ENCODE data around the gene HOTAIR.

Gene HOTAIR

DNA sequence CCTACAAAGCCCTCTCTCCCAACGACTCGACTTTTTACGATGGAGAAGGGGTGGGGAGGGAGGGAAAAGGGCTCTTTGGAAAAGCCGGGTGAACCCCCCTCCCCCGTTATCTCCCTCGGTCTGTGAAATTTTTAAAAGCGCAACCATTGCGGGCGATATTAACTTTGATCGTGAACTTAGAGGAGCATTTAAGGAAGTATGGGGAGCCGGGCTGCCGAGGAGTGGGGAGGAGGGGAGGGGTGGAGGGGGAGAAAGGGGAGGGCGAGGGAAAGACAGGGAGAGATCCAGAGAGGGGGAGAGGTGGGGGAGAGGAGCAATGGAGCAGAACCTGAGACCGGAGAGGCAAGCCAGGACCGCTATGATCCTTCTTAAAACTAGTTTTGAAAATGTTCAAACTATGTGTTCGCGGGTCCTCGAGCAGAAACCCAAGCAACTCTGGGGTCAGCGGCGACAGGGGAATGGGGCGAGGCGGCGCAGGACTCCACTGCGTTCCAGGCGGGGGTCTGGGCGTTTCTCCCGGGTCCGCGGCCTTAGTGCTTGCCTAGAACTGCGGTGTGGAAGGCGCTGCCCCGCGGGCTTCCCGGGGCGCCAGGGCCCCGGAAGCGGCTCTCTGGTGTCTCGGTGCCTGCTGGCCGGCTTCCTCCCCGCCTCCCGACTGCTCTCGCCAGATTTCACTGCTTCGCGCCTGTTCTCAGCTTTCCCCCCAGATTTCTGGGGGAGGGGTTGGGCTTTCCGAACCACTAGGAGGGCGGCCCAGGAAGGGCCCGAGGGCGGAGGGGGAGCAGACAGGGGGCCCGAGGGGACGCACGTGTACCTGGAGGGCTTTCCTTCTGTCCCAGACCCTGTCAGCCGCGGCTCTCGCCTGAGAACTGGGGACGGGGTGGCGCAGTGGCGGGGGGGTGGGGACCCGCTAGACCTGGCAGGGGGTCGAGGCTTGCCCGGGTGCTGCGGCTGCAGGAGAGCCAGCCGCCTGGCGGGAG, at the start of gene HOTAIR:
Gene HOTAIR (minus strand): TSS at position 871 of the 980 bp plus-strand sequence.
- DNase-seq = no peak

DNA sequence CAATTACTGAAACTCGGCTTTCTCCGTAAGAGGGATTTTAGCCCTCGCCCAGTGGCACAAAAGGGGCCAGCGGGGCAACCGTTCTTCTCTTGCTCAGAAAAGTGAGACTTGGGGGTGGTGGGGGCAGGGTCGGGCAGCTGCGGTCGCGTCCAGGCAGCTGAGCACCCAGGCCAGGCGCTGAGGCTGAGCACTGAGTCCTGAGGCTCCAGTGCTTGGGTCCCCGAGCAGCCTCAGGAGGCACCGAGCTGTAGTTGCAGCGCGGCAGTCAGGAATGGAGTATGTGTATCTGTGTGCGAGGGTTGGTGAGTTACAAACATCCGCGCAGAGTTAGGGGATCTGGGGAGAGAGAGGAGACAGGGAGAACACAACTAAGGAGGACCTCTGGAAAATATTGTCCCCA, 49.4 kb upstream of the HOTAIR start:
- DNase-seq = no peak

DNA sequence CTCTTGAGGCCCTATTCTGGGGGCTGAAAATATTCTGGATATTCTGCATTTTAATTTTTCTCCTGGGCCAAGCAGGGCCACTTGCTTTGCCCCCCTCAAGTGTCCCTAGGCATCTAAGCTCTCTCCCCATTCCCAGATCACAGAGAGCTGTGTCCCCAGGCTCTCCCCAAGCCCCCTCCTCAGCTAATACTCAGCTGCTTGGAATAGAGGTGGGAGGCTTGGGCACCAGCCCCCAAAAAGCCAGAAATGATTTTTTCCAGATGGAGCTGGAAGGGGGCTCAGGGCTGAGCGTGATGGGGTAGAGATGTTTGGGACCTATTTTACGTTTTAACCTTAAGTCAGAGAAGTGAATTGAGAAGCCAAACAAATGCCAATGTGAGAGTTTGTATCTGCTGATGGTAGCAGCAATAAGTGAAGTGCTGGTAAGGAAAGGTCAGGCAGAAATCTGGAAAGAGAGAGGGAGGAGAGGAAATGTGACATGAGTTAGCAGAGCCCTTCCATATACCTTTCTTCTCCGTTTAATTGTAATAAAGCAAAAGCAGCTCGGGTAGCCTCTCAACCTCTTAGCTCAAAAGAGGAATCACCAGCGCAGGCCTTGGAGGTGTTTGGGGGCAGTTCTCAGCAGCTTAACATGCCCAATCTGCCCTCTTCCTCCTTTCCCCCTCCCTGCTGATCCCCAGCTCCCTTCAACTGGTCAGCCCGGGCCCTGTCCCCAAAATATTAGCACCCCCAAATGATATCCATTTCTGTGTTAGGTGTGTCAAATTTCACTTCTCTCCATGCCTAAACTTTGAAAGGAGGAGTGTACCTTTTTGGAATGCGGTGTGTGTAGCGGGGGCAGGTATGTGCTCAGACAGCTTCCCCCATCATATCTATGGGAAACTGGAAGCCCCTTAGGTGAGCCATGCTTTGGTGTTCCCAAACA, 48.5 kb upstream of the HOTAIR start:
- no peak for DNase-seq

DNA sequence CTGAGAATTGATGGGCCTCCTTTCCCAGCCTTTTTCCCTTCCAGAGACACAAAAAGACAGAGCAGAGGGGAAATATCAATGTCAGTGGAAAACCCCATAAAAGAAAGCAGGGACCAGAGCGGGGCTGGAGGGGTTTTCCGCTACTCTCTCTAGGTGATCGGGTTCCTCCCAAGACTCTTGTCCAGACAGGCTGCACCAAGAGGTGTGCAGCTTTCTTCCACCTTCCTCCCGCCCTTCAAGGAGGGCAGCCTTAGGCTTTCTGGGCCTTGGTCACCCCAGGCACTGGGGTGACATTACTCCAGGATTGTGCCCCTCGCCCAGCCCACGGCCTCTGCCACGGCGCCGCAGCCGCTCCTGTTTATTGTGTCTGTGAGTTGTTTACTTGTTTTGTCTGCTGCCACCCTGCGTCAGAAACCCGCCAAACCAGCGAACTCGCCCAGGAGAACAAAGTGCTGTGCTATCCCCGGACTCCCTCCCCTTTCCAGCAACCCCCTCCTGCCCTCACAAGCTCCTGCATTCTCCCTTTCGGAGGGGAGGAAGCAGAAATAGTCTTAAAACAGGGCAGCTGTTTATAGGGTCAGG, 46.8 kb upstream of the HOTAIR start:
- DNase-seq = no peak

DNA sequence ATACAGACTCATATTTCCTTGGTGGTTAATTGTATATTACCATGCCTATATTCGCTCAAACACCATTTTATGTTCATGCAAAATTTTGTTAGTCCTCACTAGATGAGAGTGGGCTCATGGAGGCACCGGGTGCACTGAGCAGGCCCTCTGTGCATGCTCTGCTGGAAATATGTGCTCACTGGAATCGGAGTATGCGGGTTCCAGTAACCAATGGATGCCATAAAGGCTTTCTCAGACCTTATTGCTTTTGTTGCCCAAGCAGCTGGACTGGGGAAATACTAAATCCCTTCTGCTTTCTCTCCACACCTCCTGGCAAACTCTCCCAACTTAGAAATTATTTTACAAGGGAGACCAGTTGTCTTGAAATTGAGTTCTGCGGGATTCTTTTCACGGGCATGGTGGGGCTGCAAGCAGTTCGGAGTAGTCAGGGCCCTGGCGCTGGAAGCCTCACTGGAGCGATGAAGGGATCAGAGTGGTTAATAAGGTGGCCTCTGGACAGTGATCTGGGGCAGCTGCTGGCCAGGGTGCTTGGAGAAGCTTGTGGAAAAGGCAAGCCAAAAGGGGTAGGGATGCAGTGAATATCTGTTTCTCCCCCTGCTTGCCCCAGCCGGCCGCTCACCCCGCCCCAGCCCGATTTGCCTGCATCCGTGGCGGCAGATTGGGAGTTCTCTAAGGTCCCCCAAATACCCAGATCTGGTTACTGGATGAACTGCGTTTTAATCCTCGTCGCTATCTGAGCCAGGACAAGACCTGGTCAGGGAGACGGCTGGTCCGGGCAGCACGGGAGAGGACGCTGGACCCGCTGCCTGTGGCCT, 46.0 kb upstream of the HOTAIR start:
- no peak for DNase-seq

DNA sequence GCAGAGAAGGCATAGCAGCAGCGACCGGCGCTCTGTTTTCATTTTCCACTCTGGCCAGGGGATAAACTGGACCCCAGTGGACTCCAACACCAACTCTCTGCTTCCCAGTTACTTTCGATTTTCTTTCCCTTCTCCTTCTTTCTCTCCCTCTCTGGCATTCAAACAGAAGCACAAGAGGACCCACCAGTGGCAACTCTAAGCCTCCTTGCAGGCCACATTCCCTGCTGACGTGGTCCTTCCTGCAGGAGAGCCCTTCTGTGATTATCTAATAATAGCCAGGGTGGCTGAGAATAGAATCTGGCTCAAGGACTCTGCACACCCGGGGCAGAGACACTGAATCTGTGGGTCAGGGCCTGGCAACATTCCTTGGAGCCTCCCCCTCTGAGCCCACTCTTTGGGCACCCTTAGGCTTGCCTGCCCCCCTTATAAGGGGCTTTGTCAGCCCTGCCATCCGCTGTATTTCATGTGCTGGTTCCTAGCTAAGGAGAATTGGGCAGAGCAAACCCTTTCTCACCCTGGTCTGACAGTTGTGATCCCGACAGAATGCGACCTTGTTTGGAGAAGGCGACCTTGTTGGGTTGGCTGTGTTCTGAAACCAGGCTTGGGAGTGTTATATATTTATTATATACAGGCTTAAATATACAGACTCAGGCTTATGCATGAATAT, 45.3 kb upstream of the HOTAIR start:
- no peak for DNase-seq

DNA sequence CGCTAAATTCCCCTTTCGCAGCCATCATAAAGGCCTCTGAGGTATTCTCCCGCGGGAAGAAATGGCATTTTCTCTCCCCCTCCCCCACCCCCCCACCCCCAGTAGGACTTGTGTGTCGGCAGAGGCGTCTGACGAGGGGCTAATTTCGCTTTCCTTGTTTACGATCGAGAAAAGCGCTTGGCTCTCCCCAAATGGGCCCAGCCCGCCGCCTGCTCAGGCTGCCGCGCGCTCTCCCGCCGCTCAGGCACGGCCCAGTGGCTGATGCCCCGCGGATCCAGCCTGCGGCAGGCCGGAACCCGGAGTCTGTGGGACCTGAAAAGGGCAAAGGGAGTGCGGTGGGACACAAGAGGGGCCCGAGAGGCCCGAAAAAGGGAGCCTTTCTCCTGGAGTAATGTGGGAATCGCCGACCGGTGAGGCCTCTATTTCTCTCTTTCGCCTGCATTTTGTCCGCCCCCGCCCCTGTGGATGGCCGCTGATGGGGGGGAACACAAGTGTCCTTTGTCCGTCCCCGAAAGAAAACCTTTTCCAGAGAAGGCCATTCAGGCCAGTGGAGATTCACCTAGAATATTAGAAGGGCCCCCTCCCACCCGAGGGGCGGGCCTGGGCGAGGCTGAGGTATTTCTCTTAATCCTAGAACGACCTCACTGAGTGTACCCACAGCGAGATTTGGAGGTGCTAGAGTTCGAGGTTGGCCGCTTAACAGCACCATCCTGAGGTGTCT, 44.5 kb upstream of the HOTAIR start:
- no peak for DNase-seq

DNA sequence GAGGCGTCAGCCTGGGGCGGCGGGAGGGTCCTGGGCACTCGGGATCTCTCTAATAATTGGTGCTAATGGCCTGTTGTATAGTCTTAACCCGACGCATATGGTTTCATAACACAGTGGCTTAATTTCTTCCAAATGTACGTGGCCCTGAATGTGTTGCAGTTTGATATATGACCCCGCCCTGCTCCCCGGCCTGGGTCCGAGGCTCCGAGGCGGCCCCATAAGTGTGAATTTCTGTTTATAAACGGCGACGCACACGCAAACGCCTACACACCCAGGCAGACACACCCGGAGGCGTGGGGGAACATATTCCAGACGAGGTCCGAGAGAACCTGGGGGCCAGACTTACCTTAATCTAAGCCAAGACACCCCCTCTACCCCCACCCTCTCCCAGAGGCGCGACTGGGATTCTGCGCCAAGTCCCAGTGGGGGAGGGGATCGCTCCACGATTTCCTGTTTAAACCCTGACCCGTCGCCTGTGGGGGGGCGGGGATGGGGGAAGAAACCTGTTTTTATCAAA, 43.8 kb upstream of the HOTAIR start:
- DNase-seq = no peak

DNA sequence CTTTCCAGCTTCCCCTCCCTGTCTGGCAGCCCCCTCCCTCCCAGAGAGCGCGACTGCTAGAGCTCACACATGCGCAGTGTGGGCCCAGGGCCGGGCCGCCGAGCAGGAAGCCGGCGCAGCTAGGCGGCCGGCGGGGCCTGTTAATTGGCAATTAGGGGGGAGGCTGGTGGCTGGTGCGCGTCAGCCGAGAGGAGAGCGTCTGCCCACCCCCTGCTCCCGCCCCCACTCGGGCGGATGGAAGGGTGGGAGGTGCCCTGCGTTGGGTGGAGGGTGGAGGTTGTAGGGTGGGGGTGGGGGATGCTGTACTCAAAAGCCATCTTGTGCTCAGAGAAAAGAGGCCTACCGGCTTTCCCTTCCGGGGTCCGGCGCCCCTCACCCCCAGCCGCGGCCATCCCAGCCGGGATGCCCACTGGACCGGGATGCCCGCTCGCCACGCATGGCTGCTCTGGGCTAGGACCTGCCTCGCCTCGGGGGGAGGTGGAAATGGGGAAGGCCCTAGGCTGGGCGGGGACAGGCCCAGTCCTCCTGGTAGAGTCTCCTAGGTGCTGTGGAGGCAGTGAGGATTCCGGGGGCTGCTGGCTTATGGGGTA, 43.2 kb upstream of the HOTAIR start:
- DNase-seq = no peak

DNA sequence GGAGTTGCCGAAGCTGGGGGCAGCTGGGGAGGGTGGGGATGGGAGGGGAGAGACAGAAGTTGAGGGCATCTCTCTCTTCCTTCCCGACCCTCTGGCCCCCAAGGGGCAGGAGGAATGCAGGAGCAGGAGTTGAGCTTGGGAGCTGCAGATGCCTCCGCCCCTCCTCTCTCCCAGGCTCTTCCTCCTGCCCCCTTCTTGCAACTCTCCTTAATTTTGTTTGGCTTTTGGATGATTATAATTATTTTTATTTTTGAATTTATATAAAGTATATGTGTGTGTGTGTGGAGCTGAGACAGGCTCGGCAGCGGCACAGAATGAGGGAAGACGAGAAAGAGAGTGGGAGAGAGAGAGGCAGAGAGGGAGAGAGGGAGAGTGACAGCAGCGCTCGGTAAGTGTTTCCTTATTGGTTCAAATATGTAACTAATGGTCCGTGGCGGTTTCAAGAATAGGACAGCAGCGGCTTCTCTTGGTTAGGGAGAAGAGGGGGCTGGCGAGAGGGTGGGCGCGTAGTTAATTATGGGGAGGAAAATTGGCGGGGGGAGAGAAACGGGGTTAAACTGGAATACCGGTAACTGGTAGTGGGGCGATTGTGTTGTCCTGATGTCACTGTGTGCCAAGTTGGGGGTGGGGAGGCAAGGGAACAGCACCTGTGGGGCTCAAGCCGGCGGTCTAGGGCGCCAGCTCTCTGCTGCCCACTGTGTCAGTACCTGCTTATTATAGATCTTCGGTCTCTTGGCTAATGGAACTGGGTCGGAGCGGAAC, 42.5 kb upstream of the HOTAIR start:
- DNase-seq = no peak

DNA sequence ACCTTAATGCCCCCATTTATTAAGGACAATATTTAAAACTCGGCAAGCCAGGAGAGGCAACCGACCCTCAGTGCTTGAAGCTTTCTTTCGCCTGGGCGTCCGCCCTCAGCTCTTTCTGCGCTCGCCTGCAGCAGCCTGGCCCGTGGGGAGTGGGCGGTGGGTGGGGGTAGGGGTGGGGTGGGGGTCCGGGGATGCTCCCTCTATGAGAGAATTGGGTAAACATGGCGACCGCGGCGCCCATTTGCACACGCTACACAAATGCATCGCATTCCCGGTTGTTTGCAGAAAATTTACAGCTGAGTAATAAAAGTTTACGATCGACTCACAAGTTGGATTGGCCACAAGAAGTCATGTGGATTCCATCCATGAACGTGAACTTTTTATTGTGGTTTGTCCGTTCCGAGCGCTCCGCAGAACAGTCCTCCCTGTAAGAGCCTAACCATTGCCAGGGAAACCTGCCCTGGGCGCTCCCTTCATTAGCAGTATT, 41.8 kb upstream of the HOTAIR start:
- DNase-seq = no peak

DNA sequence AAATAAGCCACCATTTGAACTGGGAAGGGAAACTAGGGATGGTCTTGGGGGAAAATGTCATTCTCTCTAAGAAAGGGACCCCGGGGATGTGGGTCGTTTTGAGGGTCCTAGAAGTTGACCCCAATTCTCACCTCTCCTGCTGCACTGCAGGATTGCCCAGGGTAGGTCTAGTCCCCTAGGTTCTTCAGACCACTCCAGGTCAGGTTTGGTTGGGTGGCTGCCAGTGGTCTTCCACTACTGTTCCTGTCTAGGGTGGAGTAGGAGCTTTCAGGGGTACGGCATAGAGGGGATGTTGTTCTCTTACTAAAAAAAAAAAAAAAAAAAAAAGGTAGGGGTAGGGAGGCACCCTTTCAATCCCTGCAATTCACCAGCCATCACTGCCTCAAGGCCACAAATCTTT, 41.3 kb upstream of the HOTAIR start:
- DNase-seq = no peak

DNA sequence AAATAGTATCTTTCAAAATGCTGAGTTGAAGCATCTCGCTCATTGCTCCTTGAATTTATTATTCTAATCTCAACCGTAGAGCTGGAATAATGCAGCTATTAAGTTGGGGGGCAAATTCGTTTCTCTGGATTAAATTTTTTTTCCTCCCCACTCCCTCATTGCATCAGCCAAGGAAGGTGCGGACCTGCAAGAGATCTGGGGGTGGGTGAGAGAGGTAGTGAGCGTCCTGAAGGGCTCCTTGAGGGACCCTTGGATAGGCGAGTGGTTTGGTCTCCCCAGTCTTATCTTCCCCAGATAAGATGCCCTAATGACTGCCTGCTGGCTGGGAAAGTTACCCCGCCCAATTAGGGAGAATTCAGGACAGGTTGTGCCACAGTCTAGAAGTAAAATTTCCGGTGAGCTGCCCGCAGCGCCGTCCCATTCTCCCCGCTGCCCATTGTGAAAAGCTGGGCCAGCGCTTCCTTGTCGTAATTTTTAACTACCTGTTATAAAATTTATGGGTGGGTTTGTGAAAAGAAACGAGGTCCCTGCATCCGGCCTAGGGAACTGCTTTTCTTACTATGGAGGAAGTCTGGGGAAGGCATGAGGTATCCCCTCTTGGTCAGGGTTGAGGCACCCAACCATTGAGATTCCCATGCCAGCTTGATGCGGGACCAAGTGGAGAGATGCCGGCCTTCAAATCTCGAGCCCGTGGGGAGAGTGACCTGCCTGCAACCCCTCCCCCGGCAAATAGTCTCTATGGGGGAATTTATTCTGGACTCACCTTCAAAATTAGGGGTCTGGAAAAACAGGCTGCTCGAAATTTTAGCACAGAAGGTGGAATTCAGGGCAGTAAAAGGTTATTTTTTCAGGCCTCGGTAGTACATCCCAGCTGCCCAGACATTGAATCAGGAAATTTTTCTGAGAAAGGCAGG, 40.5 kb upstream of the HOTAIR start:
- no peak for DNase-seq

DNA sequence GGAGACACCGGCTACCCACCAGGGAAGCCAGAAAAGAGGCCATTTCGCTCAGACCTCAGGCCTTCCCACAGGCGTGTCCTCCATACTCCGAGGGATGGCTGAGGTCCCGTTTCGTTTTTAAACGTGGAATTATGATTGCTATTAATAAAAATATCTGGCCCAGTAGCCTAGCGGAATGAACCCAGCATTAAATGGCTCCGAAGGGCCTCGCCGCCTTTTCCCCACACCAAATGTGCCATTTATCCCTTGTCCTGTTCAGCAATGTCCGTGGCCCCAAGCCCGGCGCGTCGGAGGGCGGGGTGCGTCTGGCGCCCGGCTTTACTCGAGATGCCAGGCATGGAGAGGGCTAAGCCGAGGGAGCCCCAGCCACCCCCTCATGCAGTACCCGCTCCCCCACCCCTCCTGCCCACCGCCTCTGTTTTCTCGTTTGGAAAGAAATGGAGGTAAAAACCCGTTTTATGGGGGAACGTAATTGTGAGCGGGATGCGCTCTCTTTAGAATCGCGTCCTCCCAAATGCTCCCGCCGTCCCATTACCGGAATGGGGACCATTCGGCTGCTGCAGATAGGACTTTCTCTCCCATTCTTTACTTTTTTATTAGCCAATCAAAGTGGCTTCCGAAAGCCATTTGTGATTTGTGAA, 39.7 kb upstream of the HOTAIR start:
- no peak for DNase-seq

DNA sequence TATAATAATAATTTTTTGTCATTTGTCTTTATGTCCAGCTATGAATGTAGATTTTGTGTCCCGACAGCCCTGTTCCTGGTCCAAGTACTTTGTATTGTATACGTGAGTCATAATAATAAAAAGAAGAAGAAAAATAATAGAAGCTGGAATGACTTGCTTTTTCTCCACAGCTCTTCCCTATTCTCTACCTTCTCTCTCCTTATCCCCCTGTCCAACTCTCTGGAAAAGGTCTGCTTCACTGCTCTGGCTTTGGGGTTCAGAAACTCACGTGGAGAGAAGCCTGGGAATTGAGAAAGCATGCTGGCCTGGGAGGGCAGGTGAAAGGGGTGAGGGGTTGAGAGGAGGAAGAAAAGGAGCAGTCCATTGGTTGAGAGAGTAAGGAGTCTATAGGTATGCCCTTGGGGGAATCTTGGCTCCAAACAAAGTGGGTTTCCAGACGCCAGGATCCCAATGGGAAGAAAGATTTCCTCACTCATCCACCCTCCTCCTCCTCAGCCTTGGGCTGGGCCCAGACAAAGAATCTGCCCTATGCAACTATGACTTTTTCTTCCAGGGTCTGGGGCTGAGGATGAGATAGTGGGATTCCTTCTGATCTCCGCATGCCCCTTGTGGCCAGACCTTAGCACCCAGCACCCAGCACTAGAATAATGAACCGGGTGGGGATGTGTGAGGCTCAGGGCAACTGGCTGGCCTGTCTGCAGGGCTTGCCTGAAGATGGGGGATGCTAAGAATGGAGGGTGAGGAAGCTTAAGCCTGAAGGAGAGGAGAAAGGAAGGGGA, 38.1 kb upstream of the HOTAIR start:
- no peak for DNase-seq

DNA sequence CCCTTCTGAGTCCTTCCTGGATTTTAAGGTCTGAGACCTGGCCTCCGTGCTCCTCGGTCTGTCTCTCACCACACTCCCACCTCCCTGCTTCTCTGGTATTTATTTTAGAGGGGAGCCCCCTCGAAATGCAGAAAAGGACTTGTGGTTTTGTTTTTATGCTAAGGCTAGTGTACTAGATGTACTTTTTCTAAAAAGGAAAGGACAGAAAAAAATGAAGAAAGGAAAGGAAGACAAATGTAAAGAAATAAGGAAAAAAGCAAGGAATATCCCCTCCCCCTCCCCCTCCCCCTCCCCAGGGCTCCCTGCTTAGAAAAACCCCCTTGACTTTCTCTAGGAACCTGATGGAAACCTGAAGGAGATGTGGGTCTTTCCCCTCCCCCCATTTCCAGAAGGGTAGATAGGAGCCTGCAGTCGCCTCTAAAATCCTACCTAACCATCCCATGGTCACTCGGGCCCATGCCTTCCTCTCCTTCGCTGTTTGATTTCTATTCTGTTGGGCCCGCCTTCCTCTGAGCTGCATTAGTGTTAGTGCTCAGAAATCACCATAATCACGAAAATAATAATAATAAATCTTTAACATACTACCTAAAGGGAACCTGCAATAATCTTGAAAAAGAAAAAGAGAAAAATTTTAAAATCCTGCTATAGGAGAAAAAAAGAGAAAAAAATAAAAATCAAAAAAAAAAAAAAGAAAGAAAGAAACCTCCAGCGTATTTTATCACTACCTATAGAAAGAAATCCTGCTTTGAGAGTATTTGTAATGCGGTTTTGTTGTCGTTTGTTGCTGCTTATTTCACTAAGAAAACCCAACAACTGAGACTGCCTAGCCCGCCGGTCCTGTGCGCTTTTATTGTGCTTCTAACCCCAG, 37.1 kb upstream of the HOTAIR start:
- no peak for DNase-seq

All from T1000 (cell line).